Ishikawa (cell line): ENCODE data around the gene PHF21A.
A peak's percentile ranks its signal among the peaks of the same experiment; 100 is the strongest.

Experiments used
- CEBPB ChIP-seq: IDR thresholded peaks from 2 replicates; pipeline ENCODE4 v1.6.1; 2012
- CREB1 ChIP-seq: IDR thresholded peaks from 2 replicates; pipeline ENCODE4 v1.6.1; 2012; ENCODE audit warnings: low read depth
- EGR1 ChIP-seq: IDR thresholded peaks from 2 replicates; pipeline ENCODE4 v1.6.1; 2012
- EP300 ChIP-seq: IDR thresholded peaks from 2 replicates; pipeline ENCODE4 v1.6.1; 2012; ENCODE audit warnings: borderline replicate concordance
- FOXM1 ChIP-seq: IDR thresholded peaks from 2 replicates; pipeline ENCODE4 v1.6.1; 2012; ENCODE audit warnings: low read depth, borderline replicate concordance
- NFIC ChIP-seq: IDR thresholded peaks from 2 replicates; pipeline ENCODE4 v1.6.1; 2012
- RAD21 ChIP-seq: IDR thresholded peaks from 2 replicates; pipeline ENCODE4 v1.6.1; 2012; ENCODE audit warnings: low read depth
- TAF1 ChIP-seq: IDR thresholded peaks from 2 replicates; pipeline ENCODE4 v1.6.1; 2012; ENCODE audit warnings: low read depth, mild to moderate bottlenecking
- TCF12 ChIP-seq: IDR thresholded peaks from 2 replicates; pipeline ENCODE4 v1.6.1; 2012; ENCODE audit warnings: low read depth
- TEAD4 ChIP-seq: IDR thresholded peaks from 2 replicates; pipeline ENCODE4 v1.6.1; 2012
- YY1 ChIP-seq: IDR thresholded peaks from 2 replicates; pipeline ENCODE4 v1.6.1; 2012; ENCODE audit warnings: low read depth
- ZBTB7A ChIP-seq: IDR thresholded peaks from 2 replicates; pipeline ENCODE4 v1.6.1; 2012; ENCODE audit warnings: low read depth
- TF ChIP-seq, protein P1 (sequence below): IDR thresholded peaks from 2 replicates; pipeline ENCODE4 v1.6.1; 2012; ENCODE audit warnings: low read depth, mild to moderate bottlenecking
- TF ChIP-seq, protein P2 (sequence below): IDR thresholded peaks from 2 replicates; pipeline ENCODE4 v1.6.1; 2012
- TF ChIP-seq, protein P3 (sequence below): IDR thresholded peaks from 2 replicates; pipeline ENCODE4 v1.6.1; 2012

Gene PHF21A

DNA sequence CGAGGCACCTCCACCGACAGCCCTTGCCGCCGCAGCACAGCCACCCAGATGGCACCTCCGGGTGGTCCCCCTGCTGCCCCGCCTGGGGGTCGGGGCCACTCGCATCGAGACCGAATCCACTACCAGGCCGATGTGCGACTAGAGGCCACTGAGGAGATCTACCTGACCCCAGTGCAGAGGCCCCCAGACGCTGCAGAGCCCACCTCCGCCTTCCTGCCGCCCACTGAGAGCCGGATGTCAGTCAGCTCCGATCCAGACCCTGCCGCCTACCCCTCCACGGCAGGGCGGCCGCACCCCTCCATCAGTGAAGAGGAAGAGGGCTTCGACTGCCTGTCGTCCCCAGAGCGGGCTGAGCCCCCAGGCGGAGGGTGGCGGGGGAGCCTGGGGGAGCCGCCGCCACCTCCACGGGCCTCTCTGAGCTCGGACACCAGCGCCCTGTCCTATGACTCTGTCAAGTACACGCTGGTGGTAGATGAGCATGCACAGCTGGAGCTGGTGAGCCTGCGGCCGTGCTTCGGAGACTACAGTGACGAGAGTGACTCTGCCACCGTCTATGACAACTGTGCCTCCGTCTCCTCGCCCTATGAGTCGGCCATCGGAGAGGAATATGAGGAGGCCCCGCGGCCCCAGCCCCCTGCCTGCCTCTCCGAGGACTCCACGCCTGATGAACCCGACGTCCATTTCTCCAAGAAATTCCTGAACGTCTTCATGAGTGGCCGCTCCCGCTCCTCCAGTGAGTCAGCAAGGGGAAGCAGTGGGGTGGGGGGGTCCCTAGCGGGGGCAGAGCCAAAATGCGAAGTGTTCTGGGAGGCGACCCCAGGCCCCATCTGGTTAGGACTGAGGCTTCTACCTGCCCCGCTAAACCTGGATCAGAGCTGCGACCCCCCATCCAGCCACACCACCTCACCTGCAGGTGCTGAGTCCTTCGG, 218.5 kb downstream of the PHF21A start:
- TF ChIP-seq YY1 (no peak), CEBPB (no peak), TEAD4 (no peak), TAF1 (no peak), EP300 (no peak), EGR1 (no peak), NFIC (no peak), ZBTB7A (no peak), TCF12 (no peak), CREB1 (no peak)
- TF ChIP-seq, protein P1, sequence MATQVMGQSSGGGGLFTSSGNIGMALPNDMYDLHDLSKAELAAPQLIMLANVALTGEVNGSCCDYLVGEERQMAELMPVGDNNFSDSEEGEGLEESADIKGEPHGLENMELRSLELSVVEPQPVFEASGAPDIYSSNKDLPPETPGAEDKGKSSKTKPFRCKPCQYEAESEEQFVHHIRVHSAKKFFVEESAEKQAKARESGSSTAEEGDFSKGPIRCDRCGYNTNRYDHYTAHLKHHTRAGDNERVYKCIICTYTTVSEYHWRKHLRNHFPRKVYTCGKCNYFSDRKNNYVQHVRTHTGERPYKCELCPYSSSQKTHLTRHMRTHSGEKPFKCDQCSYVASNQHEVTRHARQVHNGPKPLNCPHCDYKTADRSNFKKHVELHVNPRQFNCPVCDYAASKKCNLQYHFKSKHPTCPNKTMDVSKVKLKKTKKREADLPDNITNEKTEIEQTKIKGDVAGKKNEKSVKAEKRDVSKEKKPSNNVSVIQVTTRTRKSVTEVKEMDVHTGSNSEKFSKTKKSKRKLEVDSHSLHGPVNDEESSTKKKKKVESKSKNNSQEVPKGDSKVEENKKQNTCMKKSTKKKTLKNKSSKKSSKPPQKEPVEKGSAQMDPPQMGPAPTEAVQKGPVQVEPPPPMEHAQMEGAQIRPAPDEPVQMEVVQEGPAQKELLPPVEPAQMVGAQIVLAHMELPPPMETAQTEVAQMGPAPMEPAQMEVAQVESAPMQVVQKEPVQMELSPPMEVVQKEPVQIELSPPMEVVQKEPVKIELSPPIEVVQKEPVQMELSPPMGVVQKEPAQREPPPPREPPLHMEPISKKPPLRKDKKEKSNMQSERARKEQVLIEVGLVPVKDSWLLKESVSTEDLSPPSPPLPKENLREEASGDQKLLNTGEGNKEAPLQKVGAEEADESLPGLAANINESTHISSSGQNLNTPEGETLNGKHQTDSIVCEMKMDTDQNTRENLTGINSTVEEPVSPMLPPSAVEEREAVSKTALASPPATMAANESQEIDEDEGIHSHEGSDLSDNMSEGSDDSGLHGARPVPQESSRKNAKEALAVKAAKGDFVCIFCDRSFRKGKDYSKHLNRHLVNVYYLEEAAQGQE, result no peak
- TF ChIP-seq, protein P2, sequence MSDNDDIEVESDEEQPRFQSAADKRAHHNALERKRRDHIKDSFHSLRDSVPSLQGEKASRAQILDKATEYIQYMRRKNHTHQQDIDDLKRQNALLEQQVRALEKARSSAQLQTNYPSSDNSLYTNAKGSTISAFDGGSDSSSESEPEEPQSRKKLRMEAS, result no peak
- TF ChIP-seq, protein P3, sequence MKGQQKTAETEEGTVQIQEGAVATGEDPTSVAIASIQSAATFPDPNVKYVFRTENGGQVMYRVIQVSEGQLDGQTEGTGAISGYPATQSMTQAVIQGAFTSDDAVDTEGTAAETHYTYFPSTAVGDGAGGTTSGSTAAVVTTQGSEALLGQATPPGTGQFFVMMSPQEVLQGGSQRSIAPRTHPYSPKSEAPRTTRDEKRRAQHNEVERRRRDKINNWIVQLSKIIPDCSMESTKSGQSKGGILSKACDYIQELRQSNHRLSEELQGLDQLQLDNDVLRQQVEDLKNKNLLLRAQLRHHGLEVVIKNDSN, result no peak

- TF ChIP-seq ZBTB7A, result no peak
- TF ChIP-seq, protein P1, result no peak
Measured at GRCh38 chr11:45901626-45902025, 219.6 kb downstream of the PHF21A start.

GRCh38 chr11:45900916-45901617, 220.2 kb downstream of the PHF21A start:
- no peak for TF ChIP-seq FOXM1
- TF ChIP-seq, protein P2, result no peak
- TF ChIP-seq TEAD4, result no peak
- no peak for TF ChIP-seq EP300
- TF ChIP-seq RAD21, result no peak

DNA sequence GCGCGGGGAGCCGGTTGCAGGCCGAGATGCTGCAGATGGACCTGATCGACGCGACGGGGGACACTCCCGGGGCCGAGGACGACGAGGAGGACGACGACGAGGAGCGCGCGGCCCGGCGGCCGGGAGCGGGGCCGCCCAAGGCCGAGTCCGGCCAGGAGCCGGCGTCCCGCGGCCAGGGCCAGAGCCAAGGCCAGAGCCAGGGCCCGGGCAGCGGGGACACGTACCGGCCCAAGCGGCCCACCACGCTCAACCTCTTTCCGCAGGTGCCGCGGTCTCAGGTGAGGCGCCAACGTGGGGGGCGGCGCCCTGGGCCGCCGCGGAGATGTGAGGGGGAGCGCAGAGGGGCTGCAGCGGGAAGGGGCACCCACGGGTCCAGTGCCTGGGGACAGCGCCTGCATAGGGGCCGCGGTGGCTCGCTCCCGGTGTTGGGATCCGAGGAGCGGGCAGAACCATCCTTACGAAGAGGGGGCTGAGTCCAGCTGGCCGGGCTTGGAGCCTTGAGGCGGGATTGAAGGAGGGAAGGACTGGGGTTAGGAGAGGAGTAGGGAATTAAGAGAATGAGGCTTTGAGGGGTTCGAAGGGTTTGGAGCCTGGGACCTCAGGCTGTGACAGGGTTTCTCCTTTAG, 221.0 kb downstream of the PHF21A start:
- 0 out of 2 replicates have a peak, but pooled peaks have one; percentile 25 for TF ChIP-seq ZBTB7A

- TF ChIP-seq TCF12 (peak; percentile 27; the same call in 1 of the 2 replicates), EP300 (no peak), TEAD4 (no peak), RAD21 (no peak), CREB1 (peak; percentile 75; the same call in 1 of the 2 replicates), EGR1 (0 out of 2 replicates have a peak, but pooled peaks have one; percentile 7), TAF1 (peak; percentile 25; the same call in 1 of the 2 replicates), YY1 (no peak), ZBTB7A (no peak; the same call in none of the 2 replicates), CEBPB (no peak), NFIC (no peak), FOXM1 (0 out of 2 replicates have a peak, but pooled peaks have one; percentile 44)
- TF ChIP-seq, protein P3, result no peak
- TF ChIP-seq, protein P2, result peak; percentile 54; the same call in 1 of the 2 replicates
- TF ChIP-seq, protein P1, result peak; percentile 86
Measured at GRCh38 chr11:45899448-45900174, 221.6 kb downstream of the PHF21A start.
